HepG2 (cell line): ENCODE results near the gene NPBWR2. TPM values are rescaled to one million over a fixed set of nuclear protein-coding genes. Genes with fewer than 3 reads are reported as not detected.

Experiments used
- ATAC-seq: fragments of 200-7000 bp; cut with Tn5 transposase; 3 replicates; pipeline ENCODE4 v1.9.1; 2020; ENCODE audit warnings: mild to moderate bottlenecking, moderate library complexity
- BruUV-seq: library from RNA; stranded (reverse); fragments of 400-500 nt; replicated peaks from 2 replicates; lab custom pipeline; 2021; lab: Mats Ljungman, UMichigan
- CTCF ChIA-PET: fragments of 300-600 bp; formaldehyde crosslinking; extraction: SDS; loops from one replicate; lab custom pipeline; 2021; ENCODE audit warnings: low total read pairs, inconsistent platforms, low intra/inter-chr PET ratio; lab: Yijun Ruan, JAX
- POLR2A ChIA-PET: fragments of 350-600 bp; sonication (Branson Sonifier 250); formaldehyde crosslinking; loops from one replicate; lab custom pipeline; 2020; ENCODE audit warnings: antibody characterized with exemption, inconsistent platforms; lab: Yijun Ruan, JAX
- DNase-seq: peaks from one replicate; pipeline ENCODE4 v3.0.0-alpha.2; 2015; ENCODE audit warnings: low spot score
- FAIRE-seq: peaks from 3 replicates; lab custom pipeline; 2011; peaks lifted over from hg19 to GRCh38; lab: Jason Lieb, UNC
- H2AFZ ChIP-seq: one replicate; pipeline ENCODE4 v1.6.1; 2011; ENCODE audit warnings: low read length, inconsistent platforms
- H3K27ac ChIP-seq: fragments of 300-600 bp; 3 replicates; pipeline ENCODE4 v1.8.0; 2011; ENCODE audit warnings: mixed run types, mild to moderate bottlenecking, mixed read lengths, low read length, inconsistent platforms; ENCODE audit not compliant: insufficient read depth; ENCODE audit errors: extremely low read length
- H3K27me3 ChIP-seq, 2 experiments: fragments of 200-600 bp in 1 of 2; 2 replicates in 1 of 2; 3 replicates in 1 of 2; pipeline versions ENCODE4 v1.6.0 to v1.8.0; 2011; ENCODE audit warnings: low read length in 2 of 2, mild to moderate bottlenecking in 2 of 2, moderate library complexity in 2 of 2, inconsistent platforms in 1 of 2; ENCODE audit not compliant: insufficient read depth in 2 of 2, control insufficient read depth in 1 of 2
- H3K36me3 ChIP-seq, 2 experiments: fragments of 200-600 bp in 1 of 2; replicated peaks in 1 of 2; 2 replicates in 1 of 2; 3 replicates in 1 of 2; pipeline versions ENCODE4 v1.5.1 to v1.8.0; 2011; ENCODE audit warnings: low read length in 2 of 2, inconsistent platforms in 1 of 2; ENCODE audit not compliant: insufficient read depth in 2 of 2, control insufficient read depth in 1 of 2
- H3K4me1 ChIP-seq: 2 replicates; pipeline ENCODE4 v1.5.1; 2012; ENCODE audit warnings: low read length, inconsistent platforms; ENCODE audit not compliant: insufficient read depth
- H3K4me2 ChIP-seq: 2 replicates; pipeline ENCODE4 v1.6.0; 2011; ENCODE audit warnings: low read depth, low read length, inconsistent platforms
- H3K4me3 ChIP-seq, 3 experiments: fragments of 200-600 bp in 1 of 3; sonication (generic), shearing (Covaris generic) in 1 of 3; replicated peaks in 1 of 3; 2 replicates each; pipeline ENCODE4 v1.5.1; 2011 to 2016; ENCODE audit warnings: low read length in 3 of 3, inconsistent platforms in 2 of 3, low read depth in 2 of 3, mild to moderate bottlenecking in 2 of 3, control low read depth in 1 of 3, mixed read lengths in 1 of 3; ENCODE audit not compliant: insufficient read depth in 1 of 3
- H3K79me2 ChIP-seq: one replicate; pipeline ENCODE4 v1.6.1; 2011; ENCODE audit warnings: low read length, inconsistent platforms; ENCODE audit not compliant: insufficient read depth
- H3K9ac ChIP-seq: 2 replicates; pipeline ENCODE4 v1.6.0; 2011; ENCODE audit warnings: mild to moderate bottlenecking, low read depth, low read length, inconsistent platforms; ENCODE audit not compliant: insufficient read depth
- H3K9me3 ChIP-seq: 2 replicates; pipeline ENCODE4 v1.5.1; 2012; ENCODE audit warnings: mild to moderate bottlenecking, low read length
- H4K20me1 ChIP-seq: 2 replicates; pipeline ENCODE4 v1.6.0; 2011; ENCODE audit warnings: inconsistent platforms, mild to moderate bottlenecking, low read length, moderate library complexity; ENCODE audit not compliant: insufficient read depth
- GPN1 ChIP-seq: sonication (generic); formaldehyde crosslinking; IDR thresholded peaks from 2 replicates; pipeline ENCODE4 v1.5.1; 2020; ENCODE audit warnings: missing genetic modification reagents, borderline replicate concordance
- SMAD1 ChIP-seq: sonication (generic); formaldehyde crosslinking; IDR thresholded peaks from 2 replicates; pipeline ENCODE4 v1.4.0; 2020; ENCODE audit warnings: missing genetic modification reagents, low read depth, mild to moderate bottlenecking, borderline replicate concordance
- TGIF2 ChIP-seq: IDR thresholded peaks from 2 replicates; pipeline ENCODE4 v1.6.1; 2016; ENCODE audit warnings: control low read depth, missing compliant biosample characterization
- WGBS: methylation state at CpG from one replicate; pipeline ENCODE4 v1.1.6; 2017; ENCODE audit warnings: low lambda C conversion rate; 5-methylcytosine and 5-hydroxymethylcytosine counted together
- in situ Hi-C: cut with HindIII; loops from 2 replicates; pipeline ENCODE4 v1.10.0; 2017; ENCODE audit warnings: low pct_unique_long_range_greater_than_20kb; ENCODE audit not compliant: extremely low pct_ligation_motif_present
- intact Hi-C: fragments of 100-400 bp; cut with micrococcal nuclease; formaldehyde crosslinking; loops from one replicate; pipeline ENCODE4 v1.10.0; 2022; ENCODE audit not compliant: unreplicated experiment
- polyA plus RNA-seq, 8 experiments: library from polyadenylated mRNA; depleted of rRNA in 3 of 8; stranded (reverse) in 7 of 8; unstranded in 1 of 8; fragments of >200 nt; fragmentation: Illumina TruSeq in 4 of 8; extraction: Trizol in 4 of 8; gene quantifications; 2 replicates each; pipeline versions ENCODE4 v1.2.1 to v1.2.3, GENCODE V29; 2011 to 2016; ENCODE audit warnings: low read depth in 4 of 8, missing spikeins in 1 of 8, mixed read lengths in 1 of 8; ENCODE audit not compliant: insufficient read depth in 1 of 8
- total RNA-seq, 5 experiments: library from RNA; depleted of rRNA; stranded (reverse); fragments of >200 nt; fragmentation: Illumina TruSeq; extraction: Trizol; gene quantifications; 2 replicates each; pipeline ENCODE4 v1.2.3, GENCODE V29; 2016; ENCODE audit warnings: low read depth in 1 of 5
- TF ChIP-seq, protein P1 (sequence below): sonication (generic); formaldehyde crosslinking; IDR thresholded peaks from 2 replicates; pipeline ENCODE4 v1.9.0; 2021; ENCODE audit warnings: mild to moderate bottlenecking, missing genetic modification reagents
- TF ChIP-seq, protein P2 (sequence below): sonication (generic); formaldehyde crosslinking; IDR thresholded peaks from 2 replicates; pipeline ENCODE4 v1.4.0; 2020; ENCODE audit warnings: mild to moderate bottlenecking, missing genetic modification reagents, borderline replicate concordance
- TF ChIP-seq, protein P3 (sequence below): sonication (generic); formaldehyde crosslinking; IDR thresholded peaks from 2 replicates; pipeline ENCODE4 v1.8.1; 2022; ENCODE audit warnings: low read depth, mild to moderate bottlenecking, missing genetic modification reagents

The NPBWR2 gene
- total and polyA plus RNA-seq, 2 of the 13 experiments (the other 11 are each of a cell fraction or from before 2014, with no cell fraction given) = not detected

GRCh38 chr20:64092258-64093012 lies 14.9 kb downstream of the NPBWR2 start (continued):
- TF ChIP-seq, protein P1, sequence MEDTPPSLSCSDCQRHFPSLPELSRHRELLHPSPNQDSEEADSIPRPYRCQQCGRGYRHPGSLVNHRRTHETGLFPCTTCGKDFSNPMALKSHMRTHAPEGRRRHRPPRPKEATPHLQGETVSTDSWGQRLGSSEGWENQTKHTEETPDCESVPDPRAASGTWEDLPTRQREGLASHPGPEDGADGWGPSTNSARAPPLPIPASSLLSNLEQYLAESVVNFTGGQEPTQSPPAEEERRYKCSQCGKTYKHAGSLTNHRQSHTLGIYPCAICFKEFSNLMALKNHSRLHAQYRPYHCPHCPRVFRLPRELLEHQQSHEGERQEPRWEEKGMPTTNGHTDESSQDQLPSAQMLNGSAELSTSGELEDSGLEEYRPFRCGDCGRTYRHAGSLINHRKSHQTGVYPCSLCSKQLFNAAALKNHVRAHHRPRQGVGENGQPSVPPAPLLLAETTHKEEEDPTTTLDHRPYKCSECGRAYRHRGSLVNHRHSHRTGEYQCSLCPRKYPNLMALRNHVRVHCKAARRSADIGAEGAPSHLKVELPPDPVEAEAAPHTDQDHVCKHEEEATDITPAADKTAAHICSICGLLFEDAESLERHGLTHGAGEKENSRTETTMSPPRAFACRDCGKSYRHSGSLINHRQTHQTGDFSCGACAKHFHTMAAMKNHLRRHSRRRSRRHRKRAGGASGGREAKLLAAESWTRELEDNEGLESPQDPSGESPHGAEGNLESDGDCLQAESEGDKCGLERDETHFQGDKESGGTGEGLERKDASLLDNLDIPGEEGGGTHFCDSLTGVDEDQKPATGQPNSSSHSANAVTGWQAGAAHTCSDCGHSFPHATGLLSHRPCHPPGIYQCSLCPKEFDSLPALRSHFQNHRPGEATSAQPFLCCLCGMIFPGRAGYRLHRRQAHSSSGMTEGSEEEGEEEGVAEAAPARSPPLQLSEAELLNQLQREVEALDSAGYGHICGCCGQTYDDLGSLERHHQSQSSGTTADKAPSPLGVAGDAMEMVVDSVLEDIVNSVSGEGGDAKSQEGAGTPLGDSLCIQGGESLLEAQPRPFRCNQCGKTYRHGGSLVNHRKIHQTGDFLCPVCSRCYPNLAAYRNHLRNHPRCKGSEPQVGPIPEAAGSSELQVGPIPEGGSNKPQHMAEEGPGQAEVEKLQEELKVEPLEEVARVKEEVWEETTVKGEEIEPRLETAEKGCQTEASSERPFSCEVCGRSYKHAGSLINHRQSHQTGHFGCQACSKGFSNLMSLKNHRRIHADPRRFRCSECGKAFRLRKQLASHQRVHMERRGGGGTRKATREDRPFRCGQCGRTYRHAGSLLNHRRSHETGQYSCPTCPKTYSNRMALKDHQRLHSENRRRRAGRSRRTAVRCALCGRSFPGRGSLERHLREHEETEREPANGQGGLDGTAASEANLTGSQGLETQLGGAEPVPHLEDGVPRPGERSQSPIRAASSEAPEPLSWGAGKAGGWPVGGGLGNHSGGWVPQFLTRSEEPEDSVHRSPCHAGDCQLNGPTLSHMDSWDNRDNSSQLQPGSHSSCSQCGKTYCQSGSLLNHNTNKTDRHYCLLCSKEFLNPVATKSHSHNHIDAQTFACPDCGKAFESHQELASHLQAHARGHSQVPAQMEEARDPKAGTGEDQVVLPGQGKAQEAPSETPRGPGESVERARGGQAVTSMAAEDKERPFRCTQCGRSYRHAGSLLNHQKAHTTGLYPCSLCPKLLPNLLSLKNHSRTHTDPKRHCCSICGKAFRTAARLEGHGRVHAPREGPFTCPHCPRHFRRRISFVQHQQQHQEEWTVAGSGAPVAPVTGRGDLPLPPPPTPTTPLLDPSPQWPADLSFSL = peak; percentile 80; the same call in 1 of the 2 replicates
- TF ChIP-seq SMAD1 (CRISPR knock-in tag) (no peak), GPN1 (0 out of 2 replicates have a peak, but pooled peaks have one; percentile 65)

DNA sequence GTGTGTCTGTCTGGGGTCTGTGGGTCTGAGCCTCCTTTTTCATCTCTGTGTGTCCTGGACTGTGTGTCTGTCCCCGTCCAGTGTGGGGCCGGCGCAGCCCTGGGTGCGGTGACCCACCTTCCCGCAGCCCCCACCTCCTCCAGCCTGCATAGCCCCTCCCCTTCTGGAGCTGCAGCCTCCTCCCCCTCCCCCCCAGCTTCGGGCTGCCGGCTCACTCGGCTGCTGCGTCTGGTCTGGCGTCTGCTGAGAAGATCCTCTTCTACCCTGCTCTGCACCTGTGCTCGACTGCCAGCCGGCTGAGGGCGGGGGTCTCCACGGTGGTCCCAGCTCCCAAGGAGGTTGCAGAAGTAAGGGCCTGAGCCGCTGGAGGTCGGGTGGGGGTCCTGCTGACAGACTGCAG lies 15.6 kb downstream of the NPBWR2 start:
- Histone ChIP-seq H3K4me3 (no peak overlapping the region), H2AFZ (no peak overlapping the region), H3K4me1 (peaks cover 11% of the 10 kb centered on the region), H3K27ac (no peak overlapping the region), H3K9ac (no peak overlapping the region), H3K9me3 (no peaks in the 10 kb centered on the region), H3K4me2 (no peak overlapping the region), H4K20me1 (no peaks in the 10 kb centered on the region), H3K36me3 (no peaks in the 10 kb centered on the region), H3K79me2 (no peaks in the 10 kb centered on the region), H3K27me3 (peaks cover 22 to 43% of the 10 kb centered on the region in 2 experiments; a peak in 4 of 5 replicates)
- 6% methylated on average over 16 of the region's 16 CpGs for WGBS
- DNase-seq (no peak), ATAC-seq (peak; percentile 10), FAIRE-seq (no peak)
- intact Hi-C loops (no loop called here), in situ Hi-C loops (no loop called here)
- BruUV-seq = no TSS peak
- ChIA-PET CTCF (no interaction called here), POLR2A (interaction anchor here (1.2 kb wide), 1 partner anchor 8 kb away, joined by 3 read pairs; no protein-coding TSS in a partner anchor)
- no peak for TF ChIP-seq TGIF2 (CRISPR knock-in tag)
- TF ChIP-seq, protein P2, sequence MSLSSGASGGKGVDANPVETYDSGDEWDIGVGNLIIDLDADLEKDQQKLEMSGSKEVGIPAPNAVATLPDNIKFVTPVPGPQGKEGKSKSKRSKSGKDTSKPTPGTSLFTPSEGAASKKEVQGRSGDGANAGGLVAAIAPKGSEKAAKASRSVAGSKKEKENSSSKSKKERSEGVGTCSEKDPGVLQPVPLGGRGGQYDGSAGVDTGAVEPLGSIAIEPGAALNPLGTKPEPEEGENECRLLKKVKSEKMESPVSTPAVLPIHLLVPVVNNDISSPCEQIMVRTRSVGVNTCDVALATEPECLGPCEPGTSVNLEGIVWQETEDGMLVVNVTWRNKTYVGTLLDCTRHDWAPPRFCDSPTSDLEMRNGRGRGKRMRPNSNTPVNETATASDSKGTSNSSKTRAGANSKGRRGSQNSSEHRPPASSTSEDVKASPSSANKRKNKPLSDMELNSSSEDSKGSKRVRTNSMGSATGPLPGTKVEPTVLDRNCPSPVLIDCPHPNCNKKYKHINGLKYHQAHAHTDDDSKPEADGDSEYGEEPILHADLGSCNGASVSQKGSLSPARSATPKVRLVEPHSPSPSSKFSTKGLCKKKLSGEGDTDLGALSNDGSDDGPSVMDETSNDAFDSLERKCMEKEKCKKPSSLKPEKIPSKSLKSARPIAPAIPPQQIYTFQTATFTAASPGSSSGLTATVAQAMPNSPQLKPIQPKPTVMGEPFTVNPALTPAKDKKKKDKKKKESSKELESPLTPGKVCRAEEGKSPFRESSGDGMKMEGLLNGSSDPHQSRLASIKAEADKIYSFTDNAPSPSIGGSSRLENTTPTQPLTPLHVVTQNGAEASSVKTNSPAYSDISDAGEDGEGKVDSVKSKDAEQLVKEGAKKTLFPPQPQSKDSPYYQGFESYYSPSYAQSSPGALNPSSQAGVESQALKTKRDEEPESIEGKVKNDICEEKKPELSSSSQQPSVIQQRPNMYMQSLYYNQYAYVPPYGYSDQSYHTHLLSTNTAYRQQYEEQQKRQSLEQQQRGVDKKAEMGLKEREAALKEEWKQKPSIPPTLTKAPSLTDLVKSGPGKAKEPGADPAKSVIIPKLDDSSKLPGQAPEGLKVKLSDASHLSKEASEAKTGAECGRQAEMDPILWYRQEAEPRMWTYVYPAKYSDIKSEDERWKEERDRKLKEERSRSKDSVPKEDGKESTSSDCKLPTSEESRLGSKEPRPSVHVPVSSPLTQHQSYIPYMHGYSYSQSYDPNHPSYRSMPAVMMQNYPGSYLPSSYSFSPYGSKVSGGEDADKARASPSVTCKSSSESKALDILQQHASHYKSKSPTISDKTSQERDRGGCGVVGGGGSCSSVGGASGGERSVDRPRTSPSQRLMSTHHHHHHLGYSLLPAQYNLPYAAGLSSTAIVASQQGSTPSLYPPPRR (CRISPR knock-in tag) = no peak
- TF ChIP-seq, protein P3, sequence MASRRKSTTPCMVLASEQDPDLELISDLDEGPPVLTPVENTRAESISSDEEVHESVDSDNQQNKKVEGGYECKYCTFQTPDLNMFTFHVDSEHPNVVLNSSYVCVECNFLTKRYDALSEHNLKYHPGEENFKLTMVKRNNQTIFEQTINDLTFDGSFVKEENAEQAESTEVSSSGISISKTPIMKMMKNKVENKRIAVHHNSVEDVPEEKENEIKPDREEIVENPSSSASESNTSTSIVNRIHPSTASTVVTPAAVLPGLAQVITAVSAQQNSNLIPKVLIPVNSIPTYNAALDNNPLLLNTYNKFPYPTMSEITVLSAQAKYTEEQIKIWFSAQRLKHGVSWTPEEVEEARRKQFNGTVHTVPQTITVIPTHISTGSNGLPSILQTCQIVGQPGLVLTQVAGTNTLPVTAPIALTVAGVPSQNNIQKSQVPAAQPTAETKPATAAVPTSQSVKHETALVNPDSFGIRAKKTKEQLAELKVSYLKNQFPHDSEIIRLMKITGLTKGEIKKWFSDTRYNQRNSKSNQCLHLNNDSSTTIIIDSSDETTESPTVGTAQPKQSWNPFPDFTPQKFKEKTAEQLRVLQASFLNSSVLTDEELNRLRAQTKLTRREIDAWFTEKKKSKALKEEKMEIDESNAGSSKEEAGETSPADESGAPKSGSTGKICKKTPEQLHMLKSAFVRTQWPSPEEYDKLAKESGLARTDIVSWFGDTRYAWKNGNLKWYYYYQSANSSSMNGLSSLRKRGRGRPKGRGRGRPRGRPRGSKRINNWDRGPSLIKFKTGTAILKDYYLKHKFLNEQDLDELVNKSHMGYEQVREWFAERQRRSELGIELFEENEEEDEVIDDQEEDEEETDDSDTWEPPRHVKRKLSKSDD (CRISPR knock-in tag) = no peak
